HG03064 (cell line): ENCODE measurements around the gene EIF2S2.

Experiments used
- ATAC-seq: cut with Tn5 transposase; IDR thresholded peaks from one replicate; pipeline ENCODE4 v1.9.1; 2021; ENCODE audit warnings: low read depth; ENCODE audit not compliant: unreplicated experiment

Gene EIF2S2

DNA sequence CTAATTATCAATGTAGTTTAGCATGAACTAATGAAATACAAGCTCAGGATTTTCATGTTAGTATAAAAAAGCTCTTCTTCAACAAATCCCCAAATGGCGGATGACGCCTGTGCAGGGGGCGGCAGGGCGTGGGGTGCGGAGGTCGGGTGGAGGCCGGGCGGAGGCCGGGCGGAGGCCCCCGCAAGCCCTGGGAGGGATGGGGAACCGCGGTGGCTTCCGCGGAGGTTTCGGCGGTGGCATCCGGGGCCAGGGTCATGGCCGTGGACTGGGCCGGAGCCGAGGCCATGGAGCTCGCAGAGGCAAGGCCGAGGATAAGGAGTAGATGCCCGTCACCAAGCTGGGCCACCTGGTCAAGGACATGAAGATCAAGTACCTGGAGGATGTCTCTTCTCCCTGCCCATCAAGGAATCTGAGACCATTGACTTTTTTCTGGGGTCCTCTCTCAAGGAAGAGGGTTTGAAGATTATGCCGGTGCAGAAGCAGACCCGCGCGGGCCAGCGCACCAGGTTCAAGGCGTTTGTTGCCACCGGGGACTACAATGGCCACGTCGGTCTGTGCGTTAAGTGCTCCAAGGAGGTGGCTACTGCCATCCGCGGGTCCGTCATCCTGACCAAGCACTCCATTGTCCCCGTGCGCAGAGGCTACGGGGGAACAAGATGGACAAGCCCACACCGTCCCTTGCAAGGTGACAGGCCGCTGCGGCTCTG, 10.4 kb upstream of the EIF2S2 start:
- ATAC-seq = no peak

DNA sequence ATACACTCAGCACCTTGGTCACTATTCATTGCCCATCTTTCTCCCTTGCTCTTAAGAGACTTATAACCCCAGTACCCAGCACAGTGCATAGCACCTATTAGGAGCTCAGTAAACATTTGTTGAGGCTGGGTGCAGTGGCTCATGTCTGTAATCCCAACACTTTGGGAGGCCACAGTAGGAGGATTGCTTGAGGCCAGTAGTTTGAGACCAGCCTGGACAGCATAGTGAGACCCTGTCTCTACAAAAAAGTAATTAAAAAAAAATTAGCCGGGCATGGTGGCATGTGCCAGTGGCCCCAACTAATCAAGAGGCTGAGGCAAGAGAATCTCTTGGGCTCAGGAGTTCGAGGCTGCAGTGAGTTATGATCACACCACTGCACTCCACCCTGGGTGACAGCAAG, 8.2 kb upstream of the EIF2S2 start:
- ATAC-seq = no peak

DNA sequence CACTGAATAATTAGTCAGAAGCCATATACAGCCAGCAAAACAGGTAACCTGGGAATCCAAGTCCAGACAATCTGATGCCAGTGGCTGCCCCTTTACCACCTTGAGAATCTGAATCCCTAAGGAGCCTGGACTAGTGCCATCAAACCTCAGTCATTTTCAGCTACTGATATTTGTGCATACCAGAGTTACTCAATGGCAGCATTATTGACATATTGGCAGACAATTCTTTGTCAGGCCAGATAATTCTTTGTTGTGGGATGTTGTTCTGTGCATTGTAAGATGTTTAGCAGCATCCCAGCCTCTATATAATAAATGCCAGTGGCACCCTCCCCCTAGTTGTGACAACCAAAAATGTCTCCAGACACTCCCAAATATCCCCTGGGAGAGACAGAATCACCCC, 3.2 kb upstream of the EIF2S2 start:
- ATAC-seq = no peak

DNA sequence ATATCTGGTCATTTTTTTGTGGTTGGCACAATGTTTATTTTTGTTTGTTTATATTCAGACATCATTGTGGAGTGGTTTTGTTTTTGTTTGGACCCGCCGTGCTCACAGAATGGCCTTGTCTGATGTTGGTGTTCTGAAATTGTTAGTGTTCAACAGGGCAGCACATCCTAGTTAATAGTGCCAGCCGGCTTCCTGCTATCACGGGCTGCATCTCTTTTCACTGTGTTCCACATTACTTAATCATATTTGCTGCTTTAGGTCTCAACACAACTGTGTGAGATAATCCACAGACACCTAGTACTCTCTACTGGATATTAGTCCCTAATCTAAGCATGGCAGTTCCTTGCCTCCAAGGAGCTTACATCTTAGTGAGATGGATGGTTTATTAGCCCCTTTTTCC, 2.8 kb upstream of the EIF2S2 start:
- ATAC-seq = no peak

DNA sequence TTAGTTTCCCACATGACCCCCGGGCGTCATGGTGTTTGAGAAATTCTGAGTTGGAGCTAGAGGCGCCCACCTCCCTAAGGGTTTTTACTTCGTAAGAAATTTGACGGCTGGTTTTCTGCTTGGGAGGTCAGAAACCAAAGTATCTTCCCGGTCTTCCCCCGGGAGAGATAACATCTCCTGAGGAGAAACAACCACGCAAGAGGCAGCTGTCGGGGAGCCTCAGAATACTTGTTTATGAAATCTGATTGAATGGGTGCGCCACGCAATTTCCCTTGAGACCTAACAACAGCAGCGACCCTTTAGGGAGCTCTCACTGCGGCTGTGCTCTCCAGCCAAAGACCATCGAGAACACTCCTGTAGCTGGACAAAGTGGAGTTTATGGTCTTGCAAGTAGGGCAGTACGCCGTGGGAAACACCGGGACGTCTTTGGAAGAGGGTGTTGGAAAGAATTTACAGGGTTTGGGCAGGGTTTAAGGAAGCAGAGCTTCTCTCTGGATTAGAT, 608 bp upstream of the EIF2S2 start:
- ATAC-seq = no peak

DNA sequence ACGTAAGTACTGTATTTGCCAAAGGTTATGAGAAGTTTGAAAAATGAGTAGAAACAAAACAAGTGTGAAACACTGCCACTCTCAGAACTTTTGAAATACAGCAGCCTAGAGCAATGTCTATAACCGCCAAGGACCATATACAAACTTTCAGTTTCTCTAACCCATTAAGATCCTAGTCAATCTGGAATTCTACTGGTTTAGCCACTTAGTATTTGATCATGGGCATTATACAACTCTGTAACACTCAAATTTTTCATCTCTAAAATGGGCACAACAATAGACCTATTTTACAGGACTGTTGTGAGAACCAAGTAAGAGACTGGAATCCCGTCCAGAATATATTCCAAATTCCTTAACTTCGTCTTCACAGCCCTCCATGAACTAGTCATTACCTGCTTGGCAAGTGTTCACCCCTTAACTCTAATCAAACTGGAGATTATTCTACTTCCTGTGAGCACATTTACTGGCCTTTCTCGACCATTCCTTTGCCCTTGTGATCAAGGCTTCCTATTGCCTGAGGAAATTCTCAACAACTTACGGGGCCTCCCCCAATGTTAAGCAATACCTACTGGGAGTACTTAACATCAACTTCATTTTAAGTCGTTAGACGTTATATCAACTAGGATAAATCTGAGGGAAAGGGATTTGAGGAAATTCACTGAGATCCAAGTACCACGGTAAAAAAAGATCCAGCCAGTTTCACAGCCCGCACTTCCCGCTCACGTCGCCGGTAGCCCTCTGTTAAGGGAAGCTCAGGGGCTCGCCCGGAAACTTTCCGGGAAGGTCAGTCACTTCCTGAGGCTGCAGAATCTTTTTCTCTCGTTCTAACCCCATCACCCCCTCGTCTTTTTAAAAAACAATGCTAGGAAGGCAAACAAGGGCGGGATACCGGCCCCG, 1.1 kb downstream of the EIF2S2 start:
- ATAC-seq = no peak

DNA sequence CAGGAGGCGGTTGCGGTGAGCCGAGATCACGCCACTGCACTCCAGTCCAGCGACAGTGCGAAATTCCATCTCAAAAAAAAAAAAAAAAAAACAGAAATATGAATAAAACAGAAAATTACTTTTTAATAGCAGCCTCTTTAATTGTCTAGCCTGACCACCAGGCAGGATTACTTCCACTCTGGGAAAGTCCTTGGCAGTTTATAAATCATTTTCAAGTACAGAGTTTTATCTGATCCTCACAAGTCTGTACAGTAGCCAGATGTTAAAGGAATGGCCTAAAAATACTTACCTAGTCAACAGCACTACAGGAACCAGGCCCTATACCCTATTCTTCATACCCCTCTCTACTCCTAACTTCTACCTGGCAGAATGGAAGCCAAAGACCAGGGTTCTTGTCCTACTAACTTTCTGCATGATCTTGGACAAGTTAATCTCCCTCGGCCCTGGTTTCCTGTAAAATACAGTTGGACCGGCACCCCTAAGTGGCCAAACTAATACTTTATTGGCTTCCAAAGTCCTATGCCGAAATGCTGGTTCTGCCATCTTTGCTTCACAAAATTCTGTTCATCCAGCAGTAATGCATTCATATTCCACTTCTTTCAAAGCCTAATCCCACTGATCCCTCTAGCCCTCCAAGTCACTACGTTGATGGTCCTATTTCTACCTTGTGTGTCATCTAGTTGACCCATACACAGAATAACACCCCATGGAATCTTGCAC, 1.9 kb downstream of the EIF2S2 start:
- ATAC-seq = no peak

DNA sequence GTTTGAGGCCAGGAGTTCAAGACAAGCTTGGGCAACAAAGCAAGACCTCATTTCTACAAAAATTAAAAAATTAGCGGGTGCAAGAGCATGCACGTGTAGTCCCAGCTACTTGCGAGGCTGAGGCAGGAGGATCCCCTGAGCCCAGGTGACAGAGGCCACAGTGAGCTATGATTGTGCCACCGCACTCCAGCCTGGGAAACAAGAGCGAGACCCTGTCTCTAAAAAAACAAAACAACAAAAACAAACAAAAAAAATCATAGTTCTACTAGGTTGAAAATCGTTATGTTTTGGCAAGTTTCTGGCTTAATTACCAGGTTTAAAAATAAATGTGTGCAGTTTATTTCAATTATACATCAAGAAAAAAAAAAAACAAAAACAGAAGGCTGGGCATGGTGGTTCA, 2.6 kb downstream of the EIF2S2 start:
- no peak for ATAC-seq

DNA sequence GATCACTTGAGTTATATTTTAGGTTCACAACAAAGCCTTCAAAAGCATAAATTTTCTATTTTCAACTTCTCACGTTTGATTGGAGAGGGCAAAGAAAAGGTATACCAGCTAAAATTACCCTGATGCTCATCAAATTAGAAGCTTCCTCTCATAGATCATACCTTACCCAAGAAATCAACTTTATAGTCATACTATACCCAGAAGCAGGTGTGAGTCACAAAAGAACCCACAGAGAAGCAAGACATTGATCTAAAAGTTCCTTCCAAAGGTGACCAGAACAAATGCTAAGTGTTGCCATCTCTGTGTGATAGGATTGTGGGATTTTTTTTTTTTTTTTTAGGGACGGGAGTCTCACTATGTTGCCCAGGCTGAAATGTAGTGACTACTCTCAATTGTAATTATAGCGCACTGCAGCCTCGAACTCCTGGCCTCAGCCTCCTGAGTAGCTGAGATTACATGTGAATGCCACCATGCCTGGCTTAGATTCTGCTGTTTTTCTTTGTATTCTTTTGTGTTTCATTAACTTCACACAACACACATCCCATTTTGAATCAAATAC, 3.3 kb downstream of the EIF2S2 start:
- no peak for ATAC-seq

DNA sequence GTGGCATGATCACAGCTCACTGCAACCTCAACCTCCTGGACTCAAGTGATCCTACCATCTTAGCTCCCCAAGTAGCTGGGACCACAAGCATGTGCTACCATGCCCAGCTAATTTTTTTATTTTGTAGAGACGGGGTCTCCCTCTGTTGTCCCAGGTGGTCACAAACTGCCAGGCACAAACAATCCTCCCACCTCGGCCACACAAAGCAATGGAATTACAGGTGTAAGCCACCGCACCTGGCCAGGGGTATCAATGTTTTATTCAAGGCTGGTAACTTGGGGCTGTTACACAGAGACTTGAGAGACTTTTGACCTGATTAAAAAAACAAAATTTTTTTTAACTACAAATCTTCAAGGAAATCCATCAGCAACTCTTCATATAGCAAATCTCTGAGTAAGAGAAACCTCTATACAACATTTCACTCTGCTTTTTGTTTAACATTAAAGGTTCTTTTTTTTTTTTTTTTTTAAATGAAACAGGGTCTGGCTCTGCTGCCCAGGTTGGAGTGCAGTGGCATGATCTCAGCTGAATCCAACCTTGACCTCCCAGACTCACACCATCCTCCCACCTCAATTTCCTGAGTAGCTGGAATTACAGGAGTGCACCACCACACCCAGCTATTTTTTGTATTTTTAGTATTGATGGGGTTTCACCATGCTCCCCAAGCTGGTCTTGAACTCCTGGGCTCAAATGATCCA, 5.9 kb downstream of the EIF2S2 start:
- ATAC-seq = no peak

DNA sequence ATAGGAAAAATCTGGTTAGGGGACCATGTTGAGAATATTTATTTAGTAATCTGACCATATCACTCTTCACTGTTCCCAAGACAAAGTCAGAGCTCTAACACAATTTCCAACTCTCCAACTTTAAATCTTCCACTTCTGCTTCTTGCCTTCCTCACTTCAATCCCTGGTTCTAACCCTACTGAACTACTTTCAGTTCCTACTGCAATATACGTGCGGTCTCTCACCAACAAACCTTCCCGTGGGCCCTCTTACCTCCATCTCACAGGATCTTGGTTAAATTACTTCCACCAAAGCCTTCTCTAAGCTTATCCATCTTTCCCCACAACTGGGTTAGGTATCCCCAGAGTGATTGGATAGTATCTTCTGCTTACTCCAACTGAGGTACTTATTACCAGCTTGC, 8.0 kb downstream of the EIF2S2 start:
- ATAC-seq = no peak

DNA sequence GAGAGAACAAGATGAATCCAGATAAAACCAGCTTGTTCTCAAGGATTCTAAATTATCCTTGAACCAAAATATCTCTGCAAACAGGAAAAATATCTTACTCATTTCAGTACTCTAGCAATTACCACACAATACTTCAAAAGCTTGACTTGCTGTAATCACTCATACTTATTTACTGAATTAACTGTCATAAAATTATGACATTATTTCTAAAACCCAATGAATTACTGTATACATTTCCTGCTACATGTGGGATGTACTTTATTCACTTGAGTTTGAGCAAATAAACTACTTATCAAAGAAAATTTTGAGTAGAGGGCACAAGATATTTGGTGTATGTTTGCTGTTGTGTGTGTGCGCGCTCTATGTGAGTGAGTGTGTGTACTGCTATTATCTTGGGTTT, 9.7 kb downstream of the EIF2S2 start:
- ATAC-seq = no peak

DNA sequence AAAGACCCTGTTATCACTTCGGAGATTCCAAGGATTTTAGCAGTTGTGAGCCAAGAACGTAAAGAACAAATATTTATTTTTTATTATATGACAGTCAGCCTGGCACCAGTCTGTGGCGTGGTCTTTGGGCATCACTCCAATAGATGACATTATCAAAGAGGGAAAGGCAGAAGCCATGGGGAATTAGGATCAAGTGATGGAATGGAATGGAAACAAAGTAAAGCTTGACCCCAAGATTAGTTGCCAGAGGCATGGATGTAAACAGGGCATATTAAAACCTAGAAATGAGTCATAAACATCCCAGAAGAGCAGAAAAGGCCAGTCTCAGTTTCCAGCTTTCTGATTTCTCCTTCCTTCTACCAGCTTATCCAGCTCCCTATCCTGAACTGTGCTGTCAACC, 11.5 kb downstream of the EIF2S2 start:
- ATAC-seq = no peak

DNA sequence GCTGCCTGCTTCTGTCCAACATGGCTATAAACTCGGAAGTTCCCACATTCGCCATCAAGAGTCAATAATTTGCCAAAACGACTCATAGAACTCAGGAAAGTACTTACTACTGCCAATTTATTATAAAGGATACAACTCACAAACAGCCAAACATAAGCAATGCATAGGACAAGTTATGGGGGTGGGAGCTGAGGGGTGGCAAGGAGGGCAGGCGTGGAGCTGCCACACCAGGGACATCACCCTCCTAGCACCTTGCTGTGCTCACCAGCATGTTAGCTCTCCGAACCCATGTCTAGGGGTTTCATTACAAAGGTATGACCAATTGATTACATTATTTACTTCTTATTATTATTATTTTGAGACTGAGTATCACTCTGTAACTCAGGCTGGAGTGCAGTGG, 12.4 kb downstream of the EIF2S2 start:
- no peak for ATAC-seq

DNA sequence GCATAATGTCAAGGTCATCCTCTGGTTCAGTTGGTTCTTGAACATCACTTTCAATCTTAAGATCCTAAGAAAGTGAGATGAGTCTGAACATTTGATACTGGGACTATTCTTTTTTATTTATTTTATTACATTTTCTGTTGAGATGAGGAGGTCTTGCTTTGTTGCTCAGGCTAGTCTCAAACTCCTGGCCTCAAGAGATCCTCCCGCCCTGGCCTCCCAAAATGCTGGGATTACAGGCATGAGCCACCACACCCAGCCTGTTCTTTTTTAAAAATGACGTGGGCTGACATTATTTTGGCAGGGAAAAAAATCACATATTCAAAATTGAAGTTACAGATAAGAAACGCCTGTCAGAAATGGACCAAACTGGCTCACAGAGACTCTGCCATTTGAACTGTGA, 13.5 kb downstream of the EIF2S2 start:
- no peak for ATAC-seq

DNA sequence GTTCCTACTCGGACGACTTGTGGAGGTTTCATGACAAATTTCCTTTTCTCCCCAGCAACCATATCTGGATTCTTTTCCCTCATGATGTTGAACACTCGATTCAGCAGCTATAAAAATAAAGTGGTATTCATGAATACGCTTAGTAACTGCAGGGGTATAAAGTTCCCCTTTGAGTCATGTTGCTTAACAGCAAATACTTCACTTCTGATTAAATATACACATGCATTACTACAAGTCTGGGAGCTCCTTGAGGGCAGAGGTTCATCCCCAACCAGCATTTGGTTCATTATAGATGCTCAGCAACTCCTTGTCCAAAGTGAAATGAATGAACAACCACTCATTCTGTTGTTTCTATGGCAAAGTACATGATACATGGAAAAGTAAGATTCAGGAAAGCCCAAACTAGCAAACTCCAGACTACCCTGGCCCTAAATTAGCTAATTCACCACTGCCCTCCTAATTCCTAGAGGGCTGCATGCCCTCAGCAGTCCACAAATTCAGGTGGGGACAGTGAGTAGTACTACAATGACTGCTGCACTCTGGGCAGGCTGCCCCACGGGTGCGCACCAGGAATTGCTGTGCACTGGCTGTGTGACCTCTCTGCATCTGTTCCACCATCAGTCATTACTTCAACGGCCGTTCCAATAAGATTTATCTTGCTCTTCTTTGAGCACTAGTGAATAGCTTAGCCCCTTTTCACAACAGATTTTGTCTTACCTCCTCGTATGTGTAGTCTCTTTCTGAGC, 15.2 kb downstream of the EIF2S2 start:
- ATAC-seq = no peak

DNA sequence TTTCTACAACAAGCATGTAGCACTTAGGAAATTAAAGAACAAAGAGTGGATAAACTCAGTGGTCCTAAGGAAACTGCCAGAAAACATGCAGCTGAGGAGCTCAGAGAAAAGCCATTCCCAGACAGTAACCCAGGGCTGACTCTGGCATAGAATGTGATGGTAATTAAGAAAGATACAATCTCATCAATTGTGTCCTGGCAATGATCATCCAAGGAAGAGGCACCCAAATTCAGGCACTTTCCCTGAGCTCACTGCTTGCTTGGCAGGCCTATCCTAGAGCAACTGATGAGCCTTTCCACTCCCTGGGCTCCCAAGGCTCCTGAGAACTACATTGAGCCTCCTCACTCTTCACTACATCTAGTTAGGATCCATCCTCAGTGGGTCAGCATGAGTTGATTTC, 16.2 kb downstream of the EIF2S2 start:
- no peak for ATAC-seq

DNA sequence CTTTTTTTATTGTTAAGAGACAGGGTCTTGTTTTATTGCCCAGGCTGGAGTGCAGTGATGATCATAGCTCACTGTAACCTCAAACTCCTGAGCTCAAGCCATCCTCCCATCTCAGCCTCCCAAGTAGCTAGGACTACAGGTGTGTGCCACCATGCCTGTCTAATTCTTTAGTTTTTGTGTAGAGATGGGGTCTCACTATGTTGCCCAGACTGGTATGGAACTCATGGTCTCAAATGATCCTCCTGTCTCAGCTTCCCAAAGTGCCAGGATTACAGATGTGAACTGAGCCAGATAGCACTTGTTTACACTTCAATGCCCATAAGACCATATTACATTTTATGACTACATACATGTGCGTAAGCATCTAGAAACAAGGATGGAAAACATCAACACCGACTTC, 18.1 kb downstream of the EIF2S2 start:
- no peak for ATAC-seq

DNA sequence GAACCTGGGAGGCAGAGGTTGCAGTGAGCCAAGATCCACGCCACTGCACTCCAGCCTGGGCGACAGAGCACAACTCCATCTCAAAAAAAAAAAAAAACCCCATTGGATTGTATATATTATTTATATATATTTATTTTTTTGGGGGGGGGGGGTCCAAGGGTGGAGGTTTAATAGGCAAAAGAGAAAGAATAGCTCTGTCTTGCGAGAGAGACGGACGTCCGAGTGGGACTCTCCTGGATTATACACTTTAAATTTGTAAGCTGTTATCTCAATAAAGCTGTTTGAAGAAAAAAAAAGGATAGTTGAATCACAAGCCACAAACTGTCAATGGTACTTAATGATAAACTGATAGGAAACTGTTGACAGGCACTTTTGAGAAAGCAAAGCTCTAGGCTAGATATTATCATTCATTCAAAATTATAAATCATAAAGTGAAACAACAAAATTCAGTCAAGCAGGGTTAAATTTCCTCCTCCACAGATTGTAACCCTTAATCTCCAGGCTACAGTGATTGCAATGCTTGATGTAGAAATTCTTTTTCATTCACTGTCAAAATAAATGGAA, 20.3 kb downstream of the EIF2S2 start:
- ATAC-seq = no peak
